SH-SY5Y (cell line): ENCODE measurements around the gene CCDC177.

Experiments used
- GATA2 ChIP-seq: IDR thresholded peaks from 2 replicates; pipeline ENCODE4 v1.6.1; 2011; ENCODE audit warnings: mild to moderate bottlenecking, low read depth, low read length
- GATA3 ChIP-seq: IDR thresholded peaks from 2 replicates; pipeline ENCODE4 v1.6.1; 2011; ENCODE audit warnings: low read depth, mild to moderate bottlenecking, low read length, moderate library complexity

DNA sequence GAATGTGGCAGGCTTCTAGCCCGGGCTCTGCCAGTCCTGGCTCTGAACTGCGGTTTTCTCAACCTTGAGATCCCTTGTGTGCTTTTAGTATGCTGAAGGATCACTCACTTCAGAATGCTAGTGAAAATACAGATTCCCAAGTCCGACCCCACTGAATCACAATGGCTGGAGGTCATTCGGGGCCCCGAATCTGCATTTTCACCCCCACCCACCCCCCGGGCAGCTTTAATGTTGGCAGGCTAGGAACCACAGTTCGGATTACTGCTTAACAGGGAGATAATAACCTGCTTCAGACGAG lies 36.2 kb upstream of the CCDC177 start:
- TF ChIP-seq GATA3 (no peak), GATA2 (no peak)
